Skeletal muscle satellite cell (primary cell): ENCODE data around the gene RNPEPL1.

ENCODE experiments used
- H3K27me3 ChIP-seq: 2 replicates; pipeline ENCODE4 v1.7.0; 2013; ENCODE audit warnings: low read length; ENCODE audit not compliant: control insufficient read depth, insufficient read depth
- H3K36me3 ChIP-seq: 2 replicates; pipeline ENCODE4 v1.7.0; 2013; ENCODE audit warnings: mild to moderate bottlenecking, control low read depth, low read length; ENCODE audit not compliant: insufficient read depth
- H3K4me1 ChIP-seq: 2 replicates; pipeline ENCODE4 v1.7.0; 2013; ENCODE audit warnings: low read length; ENCODE audit not compliant: control insufficient read depth, insufficient read depth
- H3K4me2 ChIP-seq: 2 replicates; pipeline ENCODE4 v1.7.0; 2013; ENCODE audit warnings: mild to moderate bottlenecking, low read length
- H3K4me3 ChIP-seq: 2 replicates; pipeline ENCODE4 v1.7.0; 2013; ENCODE audit warnings: low read length
- H3K9ac ChIP-seq: 2 replicates; pipeline ENCODE4 v1.7.0; 2013; ENCODE audit warnings: mild to moderate bottlenecking, low read depth, low read length, moderate library complexity
- H3K9me3 ChIP-seq: replicated peaks from 2 replicates; pipeline ENCODE4 v1.7.0; 2013; ENCODE audit warnings: mild to moderate bottlenecking, control low read depth, low read length

RNPEPL1 gene

GRCh38 chr2:240576036-240576435, 7.8 kb downstream of the RNPEPL1 start:
- H3K9me3 ChIP-seq: no peaks in the 10 kb centered on the region
- H3K27me3 ChIP-seq: no peaks in the 10 kb centered on the region
- peaks cover 18% of the 10 kb centered on the region for H3K4me1 ChIP-seq
- H3K4me3 ChIP-seq: no peak overlapping the region
- no peak overlapping the region for H3K9ac ChIP-seq
- no peak overlapping the region for H3K4me2 ChIP-seq
- peaks cover 37% of the 10 kb centered on the region for H3K36me3 ChIP-seq

- H3K36me3 ChIP-seq: peaks cover 37% of the 10 kb centered on the region
- H3K9me3 ChIP-seq: no peaks in the 10 kb centered on the region
- H3K9ac ChIP-seq: no peak overlapping the region
- H3K4me2 ChIP-seq: no peak overlapping the region
- no peaks in the 10 kb centered on the region for H3K27me3 ChIP-seq
- H3K4me1 ChIP-seq: peaks cover 18% of the 10 kb centered on the region
- no peak overlapping the region for H3K4me3 ChIP-seq
Observed at GRCh38 chr2:240576436-240577205, 8.3 kb downstream of the RNPEPL1 start.

GRCh38 chr2:240577281-240578109, 9.2 kb downstream of the RNPEPL1 start:
- no peak overlapping the region for H3K4me3 ChIP-seq
- H3K9me3 ChIP-seq: no peaks in the 10 kb centered on the region
- no peaks in the 10 kb centered on the region for H3K27me3 ChIP-seq
- H3K36me3 ChIP-seq: peaks cover 37% of the 10 kb centered on the region
- H3K4me1 ChIP-seq: peaks cover 18% of the 10 kb centered on the region
- no peak overlapping the region for H3K4me2 ChIP-seq
- H3K9ac ChIP-seq: no peak overlapping the region

GRCh38 chr2:240578110-240578450, 9.8 kb downstream of the RNPEPL1 start:
- H3K36me3 ChIP-seq: peaks cover 37% of the 10 kb centered on the region
- no peak overlapping the region for H3K9ac ChIP-seq
- no peak overlapping the region for H3K4me3 ChIP-seq
- H3K9me3 ChIP-seq: no peaks in the 10 kb centered on the region
- no peak overlapping the region for H3K4me2 ChIP-seq
- H3K4me1 ChIP-seq: peaks cover 20% of the 10 kb centered on the region
- no peaks in the 10 kb centered on the region for H3K27me3 ChIP-seq

- Histone ChIP-seq H3K36me3 (peaks cover 37% of the 10 kb centered on the region), H3K4me2 (no peak overlapping the region), H3K27me3 (no peaks in the 10 kb centered on the region), H3K9me3 (no peaks in the 10 kb centered on the region), H3K9ac (no peak overlapping the region), H3K4me1 (peaks cover 21% of the 10 kb centered on the region), H3K4me3 (no peak overlapping the region)
Observed at GRCh38 chr2:240578488-240578887, 10.2 kb downstream of the RNPEPL1 start.

GRCh38 chr2:240579071-240579762, 10.9 kb downstream of the RNPEPL1 start:
- peaks cover 37% of the 10 kb centered on the region for H3K36me3 ChIP-seq
- H3K9ac ChIP-seq: no peak overlapping the region
- H3K4me1 ChIP-seq: peaks cover 21% of the 10 kb centered on the region
- H3K27me3 ChIP-seq: no peaks in the 10 kb centered on the region
- peak overlapping the region; percentile 62 for H3K4me2 ChIP-seq
- no peak overlapping the region for H3K4me3 ChIP-seq
- H3K9me3 ChIP-seq: no peaks in the 10 kb centered on the region

- no peaks in the 10 kb centered on the region for H3K9me3 ChIP-seq
- no peak overlapping the region for H3K9ac ChIP-seq
- no peaks in the 10 kb centered on the region for H3K27me3 ChIP-seq
- H3K36me3 ChIP-seq: peaks cover 31% of the 10 kb centered on the region
- peaks cover 27% of the 10 kb centered on the region for H3K4me1 ChIP-seq
- H3K4me3 ChIP-seq: peak overlapping the region; percentile 12
- H3K4me2 ChIP-seq: peak overlapping the region; percentile 62
Observed at GRCh38 chr2:240579771-240580614, 11.7 kb downstream of the RNPEPL1 start.

- Histone ChIP-seq H3K4me3 (no peak overlapping the region), H3K4me1 (peaks cover 33% of the 10 kb centered on the region), H3K27me3 (no peaks in the 10 kb centered on the region), H3K36me3 (peaks cover 20% of the 10 kb centered on the region), H3K9me3 (no peaks in the 10 kb centered on the region), H3K9ac (no peak overlapping the region), H3K4me2 (no peak overlapping the region)
Observed at GRCh38 chr2:240581811-240582210, 13.5 kb downstream of the RNPEPL1 start.

GRCh38 chr2:240582781-240583180, 14.5 kb downstream of the RNPEPL1 start:
- no peak overlapping the region for H3K4me3 ChIP-seq
- H3K4me1 ChIP-seq: peaks cover 40% of the 10 kb centered on the region
- peaks cover 10% of the 10 kb centered on the region for H3K36me3 ChIP-seq
- H3K9ac ChIP-seq: no peak overlapping the region
- H3K4me2 ChIP-seq: no peak overlapping the region
- no peaks in the 10 kb centered on the region for H3K9me3 ChIP-seq
- H3K27me3 ChIP-seq: no peaks in the 10 kb centered on the region

GRCh38 chr2:240583774-240584173, 15.5 kb downstream of the RNPEPL1 start:
- Histone ChIP-seq H3K9me3 (no peaks in the 10 kb centered on the region), H3K4me2 (no peak overlapping the region), H3K4me3 (no peak overlapping the region), H3K27me3 (no peaks in the 10 kb centered on the region), H3K4me1 (peaks cover 47% of the 10 kb centered on the region), H3K36me3 (peaks cover 3% of the 10 kb centered on the region), H3K9ac (no peak overlapping the region)
